Bronchial epithelial cell (primary cell): ENCODE data around the gene ACTR1A. TPM values are rescaled to one million over a fixed set of nuclear protein-coding genes. Genes with fewer than 3 reads are reported as not detected.

Experiments
- DNase-seq: peaks from one replicate; pipeline ENCODE4 v3.0.0-alpha.2; 2010; ENCODE audit warnings: low read depth
- FAIRE-seq: peaks from 2 replicates; lab custom pipeline; 2011; peaks lifted over from hg19 to GRCh38; lab: Jason Lieb, UNC
- H3K27me3 ChIP-seq: 2 replicates; pipeline ENCODE4 v1.5.1; 2011; ENCODE audit warnings: low read length; ENCODE audit not compliant: control insufficient read depth, insufficient read depth
- H3K36me3 ChIP-seq: 2 replicates; pipeline ENCODE4 v1.5.1; 2011; ENCODE audit warnings: low read length; ENCODE audit not compliant: control insufficient read depth, insufficient read depth
- H3K4me3 ChIP-seq: 2 replicates; pipeline ENCODE4 v1.5.1; 2011; ENCODE audit warnings: mild to moderate bottlenecking, low read depth, low read length, control low read depth
- CTCF ChIP-seq: IDR thresholded peaks from 2 replicates; pipeline ENCODE4 v1.5.1; 2011; ENCODE audit warnings: mild to moderate bottlenecking, moderate library complexity, low read length, control low read depth, inconsistent platforms; ENCODE audit not compliant: insufficient read depth, severe bottlenecking
- total RNA-seq: library from RNA; depleted of rRNA; stranded (reverse); fragments of >200 nt; gene quantifications from 2 replicates; pipeline ENCODE4 v1.2.1, GENCODE V29; 2014

ACTR1A gene
- total RNA-seq, 1 donor from 2014 or later: 53.2 TPM

GRCh38 chr10:102545265-102545871, 42.9 kb upstream of the ACTR1A start:
- H3K36me3 ChIP-seq: no peaks in the 10 kb centered on the region
- FAIRE-seq (no peak), DNase-seq (no peak)
- no peaks in the 10 kb centered on the region for H3K27me3 ChIP-seq
- H3K4me3 ChIP-seq: no peak overlapping the region
- TF ChIP-seq CTCF: no peak

- Histone ChIP-seq H3K36me3 (no peaks in the 10 kb centered on the region), H3K4me3 (no peak overlapping the region), H3K27me3 (no peaks in the 10 kb centered on the region)
- no peak for TF ChIP-seq CTCF
- peak; percentile 41 for DNase-seq
- FAIRE-seq: no peak
Observed at GRCh38 chr10:102542800-102543418, 40.4 kb upstream of the ACTR1A start.

- FAIRE-seq: no peak
- DNase-seq: peak; percentile 39
- Histone ChIP-seq H3K36me3 (no peaks in the 10 kb centered on the region), H3K27me3 (no peaks in the 10 kb centered on the region), H3K4me3 (no peak overlapping the region)
- TF ChIP-seq CTCF: peak; percentile 45
Observed at GRCh38 chr10:102540023-102540422, 37.5 kb upstream of the ACTR1A start.

GRCh38 chr10:102538811-102539210, 36.3 kb upstream of the ACTR1A start:
- TF ChIP-seq CTCF: no peak

GRCh38 chr10:102537948-102538347, 35.4 kb upstream of the ACTR1A start:
- FAIRE-seq: no peak

More at GRCh38 chr10:102538811-102539210, 36.3 kb upstream of the ACTR1A start:
- Histone ChIP-seq H3K36me3 (no peaks in the 10 kb centered on the region), H3K27me3 (no peaks in the 10 kb centered on the region), H3K4me3 (no peak overlapping the region)
- FAIRE-seq (no peak), DNase-seq (no peak)

More at GRCh38 chr10:102537948-102538347, 35.4 kb upstream of the ACTR1A start:
- Histone ChIP-seq H3K27me3 (no peaks in the 10 kb centered on the region), H3K36me3 (no peaks in the 10 kb centered on the region), H3K4me3 (no peak overlapping the region)
- no peak for TF ChIP-seq CTCF
- no peak for DNase-seq
